ENCODE results near the gene OBSCN.

OBSCN gene

GRCh38 chr1:228378873-228379460, 171.1 kb downstream of the OBSCN start:
- no peak for DNase-seq (ENCODE audit: low read depth)
- no peak overlapping the region for H3K4me3 ChIP-seq (ENCODE audit: low read depth, low read length)
- TF ChIP-seq CTCF (IDR thresholded peaks at IDR 0.05; ENCODE audit: insufficient read depth, low read depth, low read length, missing control alignments) = no peak

- no peak overlapping the region for H3K4me3 ChIP-seq (ENCODE audit: low read depth, low read length)
- TF ChIP-seq CTCF (IDR thresholded peaks at IDR 0.05; ENCODE audit: insufficient read depth, low read depth, low read length, missing control alignments) = no peak
- DNase-seq (ENCODE audit: low read depth) = no peak
These were observed 171.8 kb downstream of the OBSCN start for GRCh38 chr1:228379666-228380065.

GRCh38 chr1:228381356-228381755, 173.5 kb downstream of the OBSCN start:
- no peak for DNase-seq (ENCODE audit: low read depth)
- TF ChIP-seq CTCF (IDR thresholded peaks at IDR 0.05; ENCODE audit: insufficient read depth, low read depth, low read length, missing control alignments) = no peak
- H3K4me3 ChIP-seq (ENCODE audit: low read depth, low read length) = no peak overlapping the region

- no peak for DNase-seq (ENCODE audit: low read depth)
- TF ChIP-seq CTCF (IDR thresholded peaks at IDR 0.05; ENCODE audit: insufficient read depth, low read depth, low read length, missing control alignments) = no peak
- H3K4me3 ChIP-seq (ENCODE audit: low read depth, low read length) = no peak overlapping the region
These were observed 175.9 kb downstream of the OBSCN start for GRCh38 chr1:228383773-228384172.

GRCh38 chr1:228385232-228385631, 177.4 kb downstream of the OBSCN start:
- H3K4me3 ChIP-seq (ENCODE audit: low read depth, low read length) = no peak overlapping the region
- no peak for TF ChIP-seq CTCF (IDR thresholded peaks at IDR 0.05; ENCODE audit: insufficient read depth, low read depth, low read length, missing control alignments)
- no peak for DNase-seq (ENCODE audit: low read depth)

GRCh38 chr1:228387321-228387720, 179.5 kb downstream of the OBSCN start:
- no peak overlapping the region for H3K4me3 ChIP-seq (ENCODE audit: low read depth, low read length)
- TF ChIP-seq CTCF (IDR thresholded peaks at IDR 0.05; ENCODE audit: insufficient read depth, low read depth, low read length, missing control alignments) = no peak
- DNase-seq (ENCODE audit: low read depth) = no peak

- no peak for TF ChIP-seq CTCF (IDR thresholded peaks at IDR 0.05; ENCODE audit: insufficient read depth, low read depth, low read length, missing control alignments)
- no peak for DNase-seq (ENCODE audit: low read depth)
- H3K4me3 ChIP-seq (ENCODE audit: low read depth, low read length) = no peak overlapping the region
These were observed 182.8 kb downstream of the OBSCN start for GRCh38 chr1:228390649-228391048.

Measured in GM12865 (cell line).